ENCODE measurements around the gene SEC22C. TPM values are rescaled to one million over a fixed set of nuclear protein-coding genes. Genes with fewer than 3 reads are reported as not detected.

The SEC22C gene
- total RNA-seq, 1 donor from 2014 or later = 79.9 TPM

DNA sequence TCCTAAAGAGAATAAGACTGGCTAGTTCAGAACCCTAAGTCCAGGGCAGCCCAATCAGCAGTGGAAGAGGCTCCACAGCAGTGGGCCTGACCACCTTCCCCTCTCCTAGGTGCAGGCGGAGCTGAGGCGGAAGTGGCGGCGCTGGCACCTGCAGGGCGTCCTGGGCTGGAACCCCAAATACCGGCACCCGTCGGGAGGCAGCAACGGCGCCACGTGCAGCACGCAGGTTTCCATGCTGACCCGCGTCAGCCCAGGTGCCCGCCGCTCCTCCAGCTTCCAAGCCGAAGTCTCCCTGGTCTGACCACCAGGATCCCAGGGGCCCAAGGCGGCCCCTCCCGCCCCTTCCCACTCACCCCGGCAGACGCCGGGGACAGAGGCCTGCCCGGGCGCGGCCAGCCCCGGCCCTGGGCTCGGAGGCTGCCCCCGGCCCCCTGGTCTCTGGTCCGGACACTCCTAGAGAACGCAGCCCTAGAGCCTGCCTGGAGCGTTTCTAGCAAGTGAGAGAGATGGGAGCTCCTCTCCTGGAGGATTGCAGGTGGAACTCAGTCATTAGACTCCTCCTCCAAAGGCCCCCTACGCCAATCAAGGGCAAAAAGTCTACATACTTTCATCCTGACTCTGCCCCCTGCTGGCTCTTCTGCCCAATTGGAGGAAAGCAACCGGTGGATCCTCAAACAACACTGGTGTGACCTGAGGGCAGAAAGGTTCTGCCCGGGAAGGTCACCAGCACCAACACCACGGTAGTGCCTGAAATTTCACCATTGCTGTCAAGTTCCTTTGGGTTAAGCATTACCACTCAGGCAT is 45.6 kb downstream of the SEC22C start:
- no peak for DNase-seq (ENCODE audit: low read depth, low spot score)

DNA sequence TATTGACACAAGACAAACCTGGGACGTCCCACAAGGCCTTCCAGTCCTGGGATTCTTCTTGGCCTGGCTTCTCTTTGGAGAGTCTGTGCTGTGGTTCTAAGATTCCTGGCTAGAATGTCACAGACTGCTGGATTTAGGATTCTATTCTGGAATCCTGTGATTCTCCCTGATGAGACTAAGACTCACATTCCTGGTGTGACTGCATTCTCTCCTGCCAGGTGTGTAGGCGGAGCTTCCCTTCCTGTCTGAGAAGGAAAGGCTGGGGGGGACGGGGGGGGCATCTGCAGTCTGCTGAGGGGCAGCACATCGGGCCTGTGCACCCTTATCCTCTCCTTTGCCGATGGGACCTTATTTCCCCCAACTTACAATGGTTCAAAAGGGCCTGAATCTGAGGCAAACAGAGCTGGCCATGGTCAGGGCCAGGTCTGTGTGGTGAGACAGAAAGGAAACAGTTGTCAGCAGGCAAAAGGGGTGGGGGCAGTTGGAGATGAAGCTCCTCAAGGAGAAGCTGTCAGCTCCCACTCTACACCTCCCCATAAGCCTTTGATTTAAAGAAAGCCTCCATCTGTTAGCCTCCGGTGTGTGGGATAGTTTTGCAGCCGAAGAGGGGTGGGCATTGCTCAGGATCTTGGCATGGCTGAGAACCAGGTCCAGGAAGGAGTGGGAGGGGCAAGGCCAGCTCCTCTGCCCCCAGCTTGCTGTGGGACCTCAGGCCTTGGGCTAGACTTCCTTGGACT is 48.4 kb downstream of the SEC22C start:
- no peak for DNase-seq (ENCODE audit: low read depth, low spot score)

DNA sequence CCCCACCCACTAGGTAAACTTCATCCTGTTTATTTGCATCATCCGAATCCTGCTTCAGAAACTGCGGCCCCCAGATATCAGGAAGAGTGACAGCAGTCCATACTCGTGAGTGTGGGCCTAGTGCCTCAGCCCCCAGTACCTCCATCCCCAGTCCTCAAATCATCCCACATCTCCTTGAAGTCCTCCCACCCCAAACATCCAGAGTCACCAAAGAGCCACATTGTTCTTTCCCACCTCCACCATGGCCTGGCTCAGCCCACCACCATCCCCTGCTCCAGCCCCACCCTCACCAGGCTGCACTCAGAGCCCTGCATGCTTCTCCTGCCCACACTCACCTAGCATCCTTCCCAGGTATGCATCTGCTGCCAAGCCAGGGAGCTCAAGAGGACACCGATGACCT is 49.5 kb downstream of the SEC22C start:
- no peak for DNase-seq (ENCODE audit: low read depth, low spot score)

DNA sequence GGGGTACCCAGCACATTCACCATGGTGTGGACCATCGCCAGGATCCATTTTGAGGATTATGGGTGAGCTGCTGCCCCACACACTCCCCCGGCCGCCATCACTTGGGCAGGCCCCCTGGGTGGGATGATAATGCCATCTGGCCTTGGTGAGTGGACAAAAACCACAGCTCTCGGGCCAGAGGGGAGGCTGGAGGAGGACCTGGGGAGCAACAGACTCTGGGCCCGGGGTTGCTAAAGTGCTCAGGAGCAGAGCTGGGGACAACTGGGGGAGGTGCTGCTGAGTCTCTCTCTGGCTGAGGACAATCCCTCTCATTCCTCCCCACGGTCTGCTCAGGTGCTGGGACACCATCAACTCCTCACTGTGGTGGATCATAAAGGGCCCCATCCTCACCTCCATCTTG is 50.3 kb downstream of the SEC22C start:
- no peak for DNase-seq (ENCODE audit: low read depth, low spot score)

DNA sequence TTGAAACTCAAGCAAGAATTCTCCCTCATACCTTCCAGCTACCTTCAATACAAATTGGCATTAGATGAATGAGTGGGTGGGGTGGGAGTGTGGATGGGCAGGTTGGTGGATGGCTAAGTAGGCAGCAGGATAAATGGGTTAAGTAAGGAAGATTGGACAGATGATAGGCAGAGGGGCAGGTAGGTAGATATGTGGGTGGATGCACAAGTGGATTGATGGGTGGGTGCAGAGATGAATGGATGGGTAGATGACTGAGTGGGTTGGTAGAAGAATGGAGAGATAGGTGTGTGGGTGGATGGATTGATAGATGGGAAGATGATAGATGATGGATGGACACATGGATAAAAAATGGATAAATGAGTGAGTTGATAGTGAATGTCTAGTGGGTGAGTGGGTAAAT is 51.7 kb downstream of the SEC22C start:
- DNase-seq (ENCODE audit: low read depth, low spot score) = no peak

DNA sequence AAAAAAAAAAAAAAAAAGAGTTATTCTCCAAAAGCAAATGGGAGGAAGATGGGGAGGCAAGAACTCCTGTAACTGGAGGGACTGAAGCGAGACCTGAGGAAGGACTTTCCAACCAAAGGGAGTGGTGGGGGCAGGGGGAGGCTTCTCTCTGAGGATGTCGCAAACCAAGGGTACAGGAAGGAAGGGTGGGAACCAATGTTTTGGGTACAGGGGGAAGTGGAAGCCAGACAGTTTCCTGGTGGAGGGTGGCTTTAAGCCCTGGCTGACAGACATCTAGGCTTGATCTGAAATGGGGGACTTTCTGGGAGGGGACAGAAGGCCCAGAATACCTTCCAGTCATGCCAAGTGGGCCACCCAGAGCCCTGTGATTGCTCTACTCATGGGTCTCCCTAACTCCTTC is 52.3 kb downstream of the SEC22C start:
- no peak for DNase-seq (ENCODE audit: low read depth, low spot score)

DNA sequence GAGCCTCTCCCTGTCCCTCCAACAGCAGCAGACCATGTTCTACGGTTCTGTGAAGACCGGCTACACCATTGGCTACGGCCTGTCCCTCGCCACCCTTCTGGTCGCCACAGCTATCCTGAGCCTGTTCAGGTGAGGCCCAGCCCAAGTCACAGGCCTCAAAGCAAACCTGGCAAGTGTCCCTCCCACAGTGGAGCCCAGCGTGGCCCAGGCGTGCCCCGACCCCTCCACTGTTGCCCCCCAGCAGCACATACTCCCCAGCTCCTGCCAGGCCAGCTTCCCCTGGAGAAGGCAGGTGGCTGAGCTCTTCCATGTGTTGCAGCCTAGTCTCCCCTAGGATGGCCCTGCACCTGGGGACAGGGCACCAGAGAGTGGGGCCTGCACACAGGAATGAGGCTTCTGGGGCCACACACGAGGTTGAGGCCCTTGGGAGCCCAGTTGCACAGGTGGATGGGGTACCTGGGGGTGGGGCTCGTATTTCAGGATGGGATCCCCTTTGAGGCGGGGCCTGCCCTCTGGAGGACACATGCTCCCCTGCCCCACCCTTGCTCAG is 54.3 kb downstream of the SEC22C start:
- no peak for DNase-seq (ENCODE audit: low read depth, low spot score)

DNA sequence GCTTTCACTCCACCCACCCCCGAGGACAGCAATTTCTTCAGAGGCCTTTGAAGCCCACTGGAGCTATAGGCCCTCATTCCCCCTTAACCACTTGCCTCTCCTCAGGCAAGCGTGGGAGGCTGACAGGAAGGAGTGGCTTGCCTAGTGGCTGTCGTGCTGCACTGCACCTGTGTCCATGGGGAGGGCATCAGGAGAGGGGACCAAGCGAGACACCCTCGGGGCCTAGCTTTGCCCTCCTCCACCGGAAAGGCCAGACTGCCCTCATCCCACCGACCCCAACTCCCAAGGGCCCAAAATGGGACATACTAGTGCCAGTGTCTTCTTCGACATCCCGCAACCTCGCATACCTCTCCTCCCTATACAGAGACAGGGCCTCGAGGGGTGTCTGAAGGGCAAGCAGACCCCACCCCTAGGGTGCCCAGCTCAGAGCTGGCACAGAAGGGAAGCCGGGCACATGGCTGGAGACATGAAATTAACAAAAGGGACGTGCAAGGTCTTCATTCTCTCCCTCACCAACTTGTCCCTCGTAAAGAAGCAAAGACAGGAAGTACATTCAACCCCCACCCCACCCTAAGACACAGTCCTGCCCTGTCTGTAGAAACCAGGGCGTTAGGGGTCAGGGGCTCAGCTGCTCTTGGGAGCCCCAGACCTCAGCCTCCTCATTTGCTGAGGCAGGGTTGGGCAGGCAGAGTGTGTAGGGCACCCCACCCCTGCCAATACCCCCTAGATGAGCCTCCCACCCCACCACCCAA is 55.0 kb downstream of the SEC22C start:
- DNase-seq (ENCODE audit: low read depth, low spot score) = no peak

DNA sequence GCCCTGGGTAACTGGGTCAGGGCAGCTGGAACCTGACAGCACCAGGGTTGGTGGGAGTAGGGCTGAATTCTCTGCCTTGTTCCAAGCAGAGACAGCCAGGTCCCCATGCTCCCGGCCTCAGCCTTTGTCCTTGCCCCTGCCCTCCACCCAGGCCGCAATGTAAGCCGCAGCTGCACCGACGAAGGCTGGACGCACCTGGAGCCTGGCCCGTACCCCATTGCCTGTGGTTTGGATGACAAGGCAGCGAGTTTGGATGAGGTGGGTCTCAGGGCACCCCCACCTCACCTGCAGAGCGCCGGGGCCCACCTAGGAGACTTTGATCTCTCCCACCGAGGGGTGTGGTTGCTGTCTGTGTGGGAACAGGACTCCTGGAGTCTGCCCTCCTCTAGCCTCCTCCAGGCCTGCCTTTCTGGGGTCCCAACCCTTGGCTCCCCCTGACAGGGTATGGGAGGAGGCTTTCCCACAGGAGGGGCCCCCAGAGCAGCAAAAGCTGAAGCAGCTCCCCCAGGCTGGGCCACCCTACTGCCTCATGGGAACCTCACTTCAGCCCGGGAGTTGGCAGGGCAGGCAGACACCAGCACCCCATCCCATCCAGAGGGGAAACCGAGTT is 55.9 kb downstream of the SEC22C start:
- DNase-seq (ENCODE audit: low read depth, low spot score) = no peak

DNA sequence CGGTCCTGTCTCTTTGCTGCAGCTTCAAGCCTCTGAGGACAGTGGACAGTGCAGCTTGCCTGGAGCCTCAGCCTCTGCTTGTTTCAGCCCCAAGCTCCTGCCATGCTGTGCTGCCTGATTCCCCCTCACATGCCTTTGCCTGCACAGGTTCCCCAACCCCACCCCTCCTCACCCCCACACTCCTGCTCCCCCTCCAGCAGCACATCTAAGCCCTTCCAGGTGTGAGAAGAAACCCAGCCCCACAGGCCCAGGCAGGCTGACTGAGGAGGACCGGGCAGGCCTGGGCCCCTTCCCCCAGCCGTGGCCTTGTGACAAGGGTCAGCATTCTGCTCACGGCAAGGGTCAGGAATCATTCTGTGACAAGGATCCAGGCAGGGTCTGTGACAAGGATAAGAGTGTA is 56.6 kb downstream of the SEC22C start:
- DNase-seq (ENCODE audit: low read depth, low spot score) = no peak

DNA sequence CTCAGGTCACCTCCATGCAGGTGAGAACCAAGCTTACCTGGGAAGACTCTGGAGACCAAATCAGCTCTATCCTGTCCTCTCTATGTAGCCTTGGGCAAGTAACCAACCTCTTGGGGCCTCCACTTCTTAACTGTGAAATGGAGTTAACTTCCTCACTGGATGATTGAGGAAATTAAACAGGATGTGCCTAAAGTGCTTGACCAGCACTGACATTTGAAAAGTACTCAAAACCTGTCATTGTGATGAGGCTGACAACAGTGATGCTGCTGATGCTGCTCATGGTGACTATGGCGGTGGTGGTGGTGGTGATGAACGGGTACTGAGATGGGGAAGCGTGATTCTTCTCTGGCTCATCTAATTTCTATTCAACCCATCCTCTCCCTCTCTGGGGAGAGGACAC is 57.0 kb downstream of the SEC22C start:
- no peak for DNase-seq (ENCODE audit: low read depth, low spot score)

DNA sequence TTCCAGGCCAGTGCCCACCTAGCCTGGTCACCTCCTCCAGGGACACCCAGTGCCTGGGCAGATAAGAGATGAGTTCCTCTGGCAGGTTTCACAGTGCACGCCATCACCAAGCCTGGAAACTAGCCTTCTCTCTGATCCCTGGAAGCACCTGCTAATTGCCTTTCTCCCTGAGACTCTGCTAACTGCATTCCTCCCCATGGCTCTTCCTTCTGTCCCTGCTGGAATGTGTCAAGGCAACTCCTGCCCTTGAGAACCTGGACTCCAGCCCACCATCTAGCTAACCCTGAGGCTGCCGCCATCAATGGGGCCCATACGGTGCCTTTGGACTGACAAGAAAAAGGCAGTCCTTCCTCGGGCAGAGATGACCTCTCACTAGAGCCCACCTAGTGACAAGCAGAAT is 60.9 kb downstream of the SEC22C start:
- DNase-seq (ENCODE audit: low read depth, low spot score) = no peak

DNA sequence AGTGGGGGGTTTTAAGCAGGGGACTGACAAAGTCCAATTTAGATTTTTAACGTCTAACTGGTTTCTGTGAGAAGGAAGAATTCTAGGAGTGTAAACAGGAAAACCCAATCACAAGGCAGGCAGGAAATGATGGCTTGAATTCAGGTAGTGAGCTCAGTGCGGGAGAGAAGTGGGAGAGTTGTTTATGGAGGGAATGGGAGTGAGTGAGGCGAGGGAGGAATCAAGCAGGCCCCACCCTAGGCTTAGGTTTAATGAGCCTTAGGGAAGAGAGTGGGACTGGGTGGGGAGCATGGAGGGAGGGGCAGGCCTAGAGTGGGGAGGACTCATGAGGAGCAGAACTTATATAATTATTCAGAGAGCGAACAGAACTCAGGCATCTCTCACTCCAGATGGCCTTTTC is 61.4 kb downstream of the SEC22C start:
- no peak for DNase-seq (ENCODE audit: low read depth, low spot score)

DNA sequence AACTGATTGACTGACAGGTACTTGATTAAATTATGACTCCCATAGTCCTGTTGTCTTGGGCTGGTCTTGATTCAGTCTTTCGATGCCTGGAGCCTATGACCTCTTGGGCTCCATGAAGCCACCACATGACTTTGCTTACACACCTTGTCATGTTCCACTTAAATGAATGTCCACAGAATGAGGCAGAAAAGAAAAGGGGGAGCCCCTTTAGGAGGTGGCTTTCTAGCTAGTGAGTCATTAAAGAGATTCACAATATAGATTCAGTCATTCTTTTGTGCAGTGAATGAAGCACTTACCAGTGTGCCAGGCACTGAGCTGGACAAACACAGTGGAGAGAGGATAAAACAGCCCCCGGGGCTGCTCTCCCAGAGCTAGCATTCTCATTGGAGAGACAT is 62.2 kb downstream of the SEC22C start:
- no peak for DNase-seq (ENCODE audit: low read depth, low spot score)

DNA sequence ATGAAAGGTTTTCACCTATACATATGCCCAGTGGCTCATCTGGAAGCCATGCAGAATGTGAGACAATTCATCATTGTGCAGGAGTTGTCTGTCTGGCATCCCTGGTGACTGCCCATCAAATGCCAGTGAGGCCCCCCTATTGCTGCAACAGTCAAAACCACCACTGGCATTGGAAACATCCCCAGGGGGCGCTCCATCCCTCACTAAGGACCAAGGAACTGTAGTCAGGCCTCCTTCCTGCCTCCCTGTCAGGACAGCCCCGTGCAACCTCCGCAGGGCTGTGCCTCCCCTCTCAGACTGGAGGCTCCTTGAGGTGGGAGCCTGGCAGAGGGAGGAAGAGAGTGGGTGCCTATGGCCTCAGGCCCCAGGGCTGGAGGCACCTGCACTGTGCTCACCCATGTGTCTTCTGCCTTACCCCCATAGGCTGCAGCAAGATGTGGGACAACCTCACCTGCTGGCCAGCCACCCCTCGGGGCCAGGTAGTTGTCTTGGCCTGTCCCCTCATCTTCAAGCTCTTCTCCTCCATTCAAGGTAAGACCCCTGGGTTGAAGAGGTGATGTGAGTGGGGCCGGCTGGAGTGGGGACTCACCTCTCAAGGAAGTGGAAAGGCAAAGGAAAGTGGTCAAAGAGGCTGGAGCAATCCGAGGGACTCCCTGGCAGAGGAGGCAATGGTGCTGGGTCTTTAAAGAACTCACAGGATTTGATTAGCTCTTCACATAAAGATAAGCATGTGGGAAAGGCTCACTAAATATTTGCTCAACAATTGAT is 62.8 kb downstream of the SEC22C start:
- DNase-seq (ENCODE audit: low read depth, low spot score) = no peak

DNA sequence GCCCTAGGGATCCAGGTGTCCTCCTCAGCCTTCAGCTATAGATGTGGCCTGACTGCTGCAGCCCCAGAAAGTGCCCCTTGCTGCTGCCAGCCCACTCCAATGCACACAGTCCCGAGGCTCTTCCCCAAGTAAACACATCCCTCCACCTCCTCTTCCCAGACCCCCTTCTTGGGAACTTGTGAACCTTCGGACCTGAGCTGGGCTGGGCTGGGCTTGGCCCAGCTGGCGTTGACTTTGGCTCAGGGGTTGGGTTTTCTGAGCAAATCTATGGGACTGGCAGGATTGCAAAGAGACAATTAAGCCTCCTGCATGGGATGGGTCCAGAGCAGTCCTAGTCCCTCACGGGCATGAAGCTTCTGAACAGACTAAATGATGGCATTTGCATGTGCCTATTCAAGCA is 64.7 kb downstream of the SEC22C start:
- no peak for DNase-seq (ENCODE audit: low read depth, low spot score)

DNA sequence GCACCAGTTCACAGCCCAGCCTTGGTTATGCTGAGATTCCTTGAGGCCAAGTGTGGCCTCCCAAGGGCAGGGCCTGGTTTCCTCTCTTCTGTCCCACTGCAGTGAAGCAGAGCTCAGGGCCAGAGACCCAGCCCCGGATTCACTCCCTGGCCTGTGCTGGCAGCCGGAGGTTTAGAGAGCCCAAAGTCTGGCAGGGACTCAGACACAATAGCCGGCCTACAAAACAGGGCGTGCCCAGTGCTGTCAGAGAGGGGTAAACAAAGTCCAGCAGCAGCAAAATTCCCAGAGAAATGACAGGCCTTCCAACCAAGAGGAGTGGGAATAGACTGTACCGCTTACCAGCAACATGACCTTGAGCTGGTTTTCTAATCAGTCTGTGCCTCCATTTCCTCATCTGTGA is 65.3 kb downstream of the SEC22C start:
- no peak for DNase-seq (ENCODE audit: low read depth, low spot score)

DNA sequence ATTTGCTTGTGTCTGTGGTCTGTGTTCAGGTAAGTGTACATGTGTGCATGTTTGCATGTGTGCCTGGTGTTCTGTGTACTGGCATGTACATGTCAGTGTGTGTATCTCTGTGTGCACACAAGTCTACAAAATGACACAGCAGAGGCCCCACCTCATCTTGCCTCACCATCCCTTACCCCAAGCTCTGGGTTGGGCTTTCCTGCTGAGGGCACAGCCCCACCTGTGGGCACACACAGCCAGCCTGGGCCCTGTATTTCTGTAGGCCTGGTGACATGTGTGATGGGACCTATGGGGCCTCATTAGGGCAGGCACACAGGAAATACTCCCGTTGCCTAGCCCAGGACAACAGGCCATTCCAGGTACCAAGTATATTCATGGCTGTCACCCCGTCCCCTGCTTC is 65.8 kb downstream of the SEC22C start:
- DNase-seq (ENCODE audit: low read depth, low spot score) = no peak

DNA sequence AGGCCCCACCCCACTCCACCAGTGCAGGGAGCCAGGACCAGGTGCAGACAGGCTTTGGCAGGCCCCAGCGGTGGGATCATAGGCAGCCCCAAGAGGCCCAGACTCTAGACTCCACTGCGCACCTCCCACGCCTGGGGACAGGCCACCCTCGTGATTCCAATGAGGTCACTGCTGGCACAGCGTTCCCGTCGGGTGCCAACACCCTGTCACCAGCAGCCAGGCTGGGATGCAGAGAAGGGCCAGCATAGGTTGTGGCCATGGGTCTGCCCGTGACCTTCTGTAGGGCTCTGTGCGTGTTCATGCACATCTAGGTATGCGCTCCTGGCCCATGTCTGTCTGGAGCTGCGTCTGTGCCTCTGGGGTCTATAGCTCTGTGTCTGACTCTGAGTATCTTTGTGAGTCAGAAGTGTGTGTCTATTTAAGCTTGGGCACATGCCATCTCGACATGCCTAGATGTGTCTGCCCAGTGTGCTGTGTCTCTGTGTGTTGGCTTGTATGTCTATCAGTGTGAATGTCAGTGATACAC is 66.3 kb downstream of the SEC22C start:
- no peak for DNase-seq (ENCODE audit: low read depth, low spot score)

DNA sequence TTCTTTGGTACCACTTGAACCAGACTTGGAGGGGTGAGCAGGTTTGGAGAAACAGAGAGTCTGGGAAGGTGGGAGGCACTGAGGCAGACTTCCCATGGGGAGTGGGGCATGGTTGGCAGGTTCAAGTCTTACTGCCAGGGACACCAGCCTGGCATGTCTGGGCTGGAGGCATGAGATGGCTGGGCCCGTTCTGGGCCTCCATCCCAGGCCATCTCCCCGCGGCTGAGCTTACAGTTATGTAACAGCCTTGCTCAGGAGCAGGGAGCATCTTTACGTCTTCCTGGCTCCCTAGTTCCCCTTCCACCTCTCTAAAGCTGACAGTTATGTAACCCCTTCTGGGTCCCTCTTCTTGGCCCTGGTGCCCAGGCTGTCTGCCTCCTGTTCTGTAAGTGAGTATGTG is 66.9 kb downstream of the SEC22C start:
- no peak for DNase-seq (ENCODE audit: low read depth, low spot score)

DNA sequence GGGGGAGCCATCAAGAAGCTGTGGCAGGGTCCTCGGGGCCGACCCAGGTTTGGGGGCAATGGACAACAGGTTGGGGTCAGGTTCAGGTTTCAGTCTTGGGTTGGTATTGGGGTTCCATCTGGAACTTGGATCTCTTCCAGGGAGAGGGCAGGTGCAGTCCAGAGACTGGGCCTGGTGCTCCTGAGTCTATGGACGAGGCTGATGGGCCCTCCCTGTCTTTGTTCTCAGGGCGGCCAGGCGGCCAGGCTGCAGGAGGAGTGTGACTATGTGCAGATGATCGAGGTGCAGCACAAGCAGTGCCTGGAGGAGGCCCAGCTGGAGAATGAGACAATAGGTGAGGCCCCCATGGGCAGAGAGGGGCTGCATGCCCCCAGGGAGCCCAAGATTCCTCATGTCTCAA is 68.2 kb downstream of the SEC22C start:
- DNase-seq (ENCODE audit: low read depth, low spot score) = no peak

Data from pulmonary artery endothelial cell (primary cell).